H1 (cell line): ENCODE measurements around the gene SLC1A1. TPM values are rescaled to one million over a fixed set of nuclear protein-coding genes. Genes with fewer than 3 reads are reported as not detected.

Source experiments
- CBX5 ChIP-seq: fragments of 300-800, 300-1000 bp; sonication (generic); IDR thresholded peaks from 2 replicates; pipeline ENCODE4 v1.7.1; 2016; ENCODE audit warnings: antibody characterized with exemption, low read length, low read depth
- CTCF ChIP-seq, 3 experiments: IDR thresholded peaks; 1 replicate in 2 of 3; 2 replicates in 1 of 3; pipeline versions ENCODE4 v1.5.1 to v1.6.1; 2011; ENCODE audit warnings: low read length in 3 of 3, mild to moderate bottlenecking in 3 of 3, inconsistent platforms in 2 of 3, low read depth in 1 of 3, moderate library complexity in 1 of 3; ENCODE audit not compliant: insufficient read depth in 1 of 3; ENCODE audit errors: control extremely low read depth in 1 of 3
- TAF1 ChIP-seq: IDR thresholded peaks from 2 replicates; pipeline ENCODE4 v1.6.1; 2011; ENCODE audit warnings: mild to moderate bottlenecking, low read depth, low read length
- polyA plus RNA-seq, 7 experiments: library from polyadenylated mRNA; depleted of rRNA in 3 of 7; stranded (reverse) in 5 of 7; unstranded in 2 of 7; fragments of >200 nt in 5 of 7; fragments of 200-250 nt in 2 of 7; gene quantifications; 1 replicate in 5 of 7; 2 replicates in 1 of 7; 4 replicates in 1 of 7; pipeline versions ENCODE4 v1.2.1 to v1.2.3, GENCODE V29; 2011 to 2013; ENCODE audit warnings: missing spikeins in 2 of 7, mixed read lengths in 2 of 7
- total RNA-seq: library from RNA; stranded (reverse); fragmentation: NEBNext Ultra II Directional; extraction: Animal tissue kit (Norgen Biotek cat#: 25700); gene quantifications from 2 replicates; pipeline ENCODE4 v1.2.1, GENCODE V29; 2021

The SLC1A1 gene
- total and polyA plus RNA-seq, 2 of the 8 experiments (the other 6 are each of a cell fraction or from before 2014, with no cell fraction given): 4.7 to 11.7 TPM

- no peak for TF ChIP-seq CTCF (IDR thresholded peaks at IDR 0.05; ENCODE audit: control extremely low read depth in 1 of 3, insufficient read depth in 1 of 3, low read depth in 1 of 3, low read length in 3 of 3)
- TF ChIP-seq TAF1: no peak
- no peak for TF ChIP-seq CBX5
These were observed 4.1 kb downstream of the SLC1A1 start (continued) for GRCh38 chr9:4494332-4494731.
